ENCODE results near the gene PROP1.
"Not testable (repeated sequence)": the region's sequence is repeated elsewhere in the genome, so short reads cannot be mapped to it uniquely, and the experiment has no call there.

PROP1 gene

DNA sequence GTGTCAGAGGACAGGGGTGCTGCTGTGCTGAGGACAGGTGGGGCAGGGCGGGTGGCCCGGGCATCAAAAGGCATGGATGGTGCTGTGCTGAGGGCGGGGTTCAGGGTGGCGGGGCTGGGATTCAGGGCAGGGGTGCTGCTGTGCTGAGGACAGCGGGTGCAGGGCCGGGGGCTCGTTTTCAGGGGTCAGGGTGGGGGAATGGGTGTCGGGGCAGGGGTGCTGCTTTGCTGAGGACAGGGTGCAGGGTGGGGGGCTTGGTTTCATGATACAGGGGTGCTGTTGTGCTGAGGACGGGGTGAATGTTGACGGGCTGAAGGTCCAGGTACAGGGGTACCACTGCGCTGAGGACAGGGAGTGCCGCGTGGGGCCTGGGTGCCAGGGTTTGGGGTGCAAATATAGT is 50.9 kb downstream of the PROP1 start:
- not testable (repeated sequence) for H3K27ac Mint-ChIP-seq; H3K4me1 Mint-ChIP-seq (ENCODE audit: low read depth); H3K9me3 Mint-ChIP-seq; H3K36me3 Mint-ChIP-seq (ENCODE audit: low read depth); DNase-seq (ENCODE audit: low spot score); H3K27me3 Mint-ChIP-seq (ENCODE audit: low read depth)
- H3K4me3 Mint-ChIP-seq, result peak overlapping the region; percentile 65

DNA sequence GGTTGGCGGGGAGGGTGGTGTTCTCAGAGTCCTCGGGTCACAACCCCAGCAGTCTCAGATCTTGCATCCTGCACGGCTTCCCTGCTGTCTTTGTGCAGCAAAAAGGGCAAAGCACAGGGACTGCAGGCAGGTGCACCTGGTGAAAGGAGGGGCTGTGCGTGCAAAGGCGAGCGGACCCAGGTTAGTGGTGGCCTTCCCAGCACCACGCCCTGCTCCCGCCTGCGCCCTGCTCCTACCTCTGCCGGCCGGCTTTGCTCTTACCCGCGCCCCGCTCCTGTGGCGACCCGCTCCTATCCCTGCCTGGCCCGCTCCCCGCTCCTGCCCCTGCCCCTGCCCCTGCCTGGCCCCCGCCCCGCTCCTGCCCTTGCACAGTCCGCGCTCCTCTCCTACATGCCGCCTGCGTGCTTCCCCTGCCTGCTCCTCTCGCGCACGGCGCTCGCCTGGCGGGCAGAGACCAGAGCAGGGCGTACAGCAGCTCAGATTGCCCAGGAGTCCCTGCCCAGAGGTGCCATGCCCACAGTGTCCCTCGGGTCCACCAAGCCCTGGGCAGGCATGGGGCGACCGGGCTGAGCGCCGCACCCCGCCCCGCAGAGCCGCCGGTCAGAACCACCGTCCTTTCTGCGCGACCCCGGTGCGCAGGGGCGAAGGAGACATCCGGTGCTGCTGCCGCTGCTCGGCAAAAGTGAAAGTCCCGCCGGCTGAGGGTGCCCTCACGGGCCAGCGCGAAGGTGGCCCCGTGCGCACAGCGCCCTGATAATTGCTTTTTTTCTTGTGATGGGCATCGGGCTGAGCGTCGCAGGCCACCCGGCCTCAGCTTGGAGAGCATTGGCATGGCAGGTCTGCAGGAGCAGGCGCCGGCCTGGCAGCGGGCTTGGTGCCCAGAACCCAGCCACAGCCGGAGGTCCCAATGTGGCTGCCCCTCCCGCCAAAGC is 52.0 kb downstream of the PROP1 start:
- not testable (repeated sequence) for H3K9me3 Mint-ChIP-seq; H3K27me3 Mint-ChIP-seq (ENCODE audit: low read depth); H3K4me1 Mint-ChIP-seq (ENCODE audit: low read depth); H3K27ac Mint-ChIP-seq; H3K36me3 Mint-ChIP-seq (ENCODE audit: low read depth)
- H3K4me3 Mint-ChIP-seq, result peak overlapping the region; percentile 71
- DNase-seq (ENCODE audit: low spot score), result peak; percentile 28

DNA sequence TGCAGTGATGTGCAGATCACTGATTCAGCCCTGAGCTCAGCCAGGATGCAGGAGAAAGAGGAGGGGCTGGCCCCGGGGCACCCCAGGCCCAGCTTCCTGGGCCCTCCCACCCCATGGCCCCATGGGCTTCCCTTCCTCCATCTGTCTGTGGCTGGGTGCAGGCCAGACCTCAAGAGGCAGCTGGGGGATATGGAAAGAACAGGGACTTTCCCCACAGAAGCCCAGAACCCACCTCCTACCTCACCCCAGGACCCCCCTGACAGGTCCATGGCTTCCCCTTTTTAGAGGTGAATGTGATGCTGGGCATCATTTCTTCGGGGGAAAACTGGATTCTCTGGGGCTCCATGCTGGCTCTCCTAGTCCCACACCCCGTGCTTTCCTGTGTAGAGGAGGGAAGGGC is 53.1 kb downstream of the PROP1 start:
- not testable (repeated sequence) for H3K4me1 Mint-ChIP-seq (ENCODE audit: low read depth); H3K27me3 Mint-ChIP-seq (ENCODE audit: low read depth); H3K9me3 Mint-ChIP-seq; H3K27ac Mint-ChIP-seq; H3K36me3 Mint-ChIP-seq (ENCODE audit: low read depth); DNase-seq (ENCODE audit: low spot score)
- peak overlapping the region; percentile 61 for H3K4me3 Mint-ChIP-seq

Data from T-helper 2 cell treated with Interferon-gamma antibody and Interleukin-4, amounts not matched to agents 5 μg/mL and 100 μg/mL, for 36 hours (primary cell).